HEK293T (cell line): ENCODE results near the gene SIGLEC10.
"Not testable (repeated sequence)": the region's sequence is repeated elsewhere in the genome, so short reads cannot be mapped to it uniquely, and the experiment has no call there.

ENCODE experiments used
- CTCF ChIA-PET: fragments of 350-600 bp; formaldehyde crosslinking; extraction: SDS; loops from one replicate; lab custom pipeline; 2021; ENCODE audit warnings: antibody characterized with exemption, inconsistent platforms; lab: Yijun Ruan, JAX
- POLR2A ChIA-PET: fragments of 350-600 bp; formaldehyde crosslinking; extraction: SDS; loops from one replicate; lab custom pipeline; 2020; ENCODE audit warnings: antibody characterized with exemption, inconsistent platforms; lab: Yijun Ruan, JAX
- DNase-seq: peaks from one replicate; pipeline ENCODE4 v3.0.0; 2012; ENCODE audit warnings: mixed read lengths; ENCODE audit errors: extremely low spot score
- ARNT ChIP-seq: fragments of 450-650 bp; IDR thresholded peaks from 2 replicates; pipeline ENCODE4 v1.6.1; 2017; ENCODE audit warnings: mild to moderate bottlenecking
- BHLHE40 ChIP-seq: fragments of 450-650 bp; IDR thresholded peaks from 2 replicates; pipeline ENCODE4 v1.6.1; 2016; ENCODE audit warnings: mild to moderate bottlenecking, moderate library complexity, borderline replicate concordance
- CTBP1 ChIP-seq: fragments of 450-650 bp; IDR thresholded peaks from 2 replicates; pipeline ENCODE4 v1.6.1; 2016; ENCODE audit warnings: borderline replicate concordance
- ELF4 ChIP-seq: fragments of 450-650 bp; IDR thresholded peaks from 2 replicates; pipeline ENCODE4 v1.6.1; 2017; ENCODE audit warnings: antibody characterized with exemption
- FOXA1 ChIP-seq: fragments of 450-650 bp; IDR thresholded peaks from 2 replicates; pipeline ENCODE4 v1.6.1; 2016; ENCODE audit warnings: mild to moderate bottlenecking
- FOXK2 ChIP-seq: fragments of 450-650 bp; IDR thresholded peaks from 2 replicates; pipeline ENCODE4 v1.6.1; 2016; ENCODE audit warnings: mild to moderate bottlenecking
- FOXM1 ChIP-seq: fragments of 450-650 bp; IDR thresholded peaks from 2 replicates; pipeline ENCODE4 v1.6.1; 2017; ENCODE audit warnings: mild to moderate bottlenecking, borderline replicate concordance
- HDGF ChIP-seq: fragments of 450-650 bp; IDR thresholded peaks from 2 replicates; pipeline ENCODE4 v1.6.1; 2017; ENCODE audit warnings: antibody characterized with exemption, borderline replicate concordance
- L3MBTL2 ChIP-seq: fragments of 450-650 bp; conservative IDR thresholded peaks from 2 replicates; pipeline ENCODE4 v1.6.1; 2016; ENCODE audit warnings: mild to moderate bottlenecking
- LEF1 ChIP-seq: fragments of 450-650 bp; IDR thresholded peaks from 2 replicates; pipeline ENCODE4 v1.6.1; 2017; ENCODE audit warnings: mild to moderate bottlenecking, borderline replicate concordance
- NFRKB ChIP-seq: fragments of 450-650 bp; IDR thresholded peaks from 2 replicates; pipeline ENCODE4 v1.6.1; 2016; ENCODE audit warnings: mild to moderate bottlenecking, moderate library complexity
- PKNOX1 ChIP-seq: fragments of 450-650 bp; IDR thresholded peaks from 2 replicates; pipeline ENCODE4 v1.6.1; 2016
- SP1 ChIP-seq: fragments of 450-650 bp; IDR thresholded peaks from 2 replicates; pipeline ENCODE4 v1.6.1; 2017
- SUZ12 ChIP-seq: fragments of 450-650 bp; IDR thresholded peaks from 2 replicates; pipeline ENCODE4 v1.6.1; 2016; ENCODE audit warnings: mild to moderate bottlenecking
- TARDBP ChIP-seq: fragments of 450-650 bp; IDR thresholded peaks from 2 replicates; pipeline ENCODE4 v1.6.1; 2016
- ZNF384 ChIP-seq: fragments of 450-650 bp; IDR thresholded peaks from 2 replicates; pipeline ENCODE4 v1.6.1; 2016

SIGLEC10 gene

GRCh38 chr19:51450730-51451307 is 33.4 kb upstream of the SIGLEC10 start:
- TF ChIP-seq ARNT (no peak), HDGF (no peak), ZNF384 (no peak), TARDBP (no peak), NFRKB (no peak), L3MBTL2 (no peak), SP1 (no peak), FOXK2 (no peak), LEF1 (no peak), SUZ12 (no peak), FOXM1 (no peak), ELF4 (no peak), CTBP1 (no peak), PKNOX1 (no peak), FOXA1 (no peak), BHLHE40 (no peak)
- POLR2A ChIA-PET = no interaction called here
- no peak for DNase-seq

GRCh38 chr19:51448411-51449016 is 31.1 kb upstream of the SIGLEC10 start:
- ChIA-PET CTCF (no interaction called here), POLR2A (no interaction called here)
- DNase-seq = no peak
- TF ChIP-seq CTBP1 (no peak), TARDBP (no peak), SUZ12 (no peak)

More at GRCh38 chr19:51450730-51451307, 33.4 kb upstream of the SIGLEC10 start:
- CTCF ChIA-PET = no interaction called here

- DNase-seq = no peak
Observed at GRCh38 chr19:51448011-51448410, 30.6 kb upstream of the SIGLEC10 start.

GRCh38 chr19:51447510-51447909 is 30.1 kb upstream of the SIGLEC10 start:
- CTCF ChIA-PET = interaction anchor here (0.6 kb wide), 1 partner anchor 72 kb away, joined by 3 read pairs; no protein-coding TSS in a partner anchor
- DNase-seq, POLR2A ChIA-PET: not testable (repeated sequence)

More at GRCh38 chr19:51448011-51448410, 30.6 kb upstream of the SIGLEC10 start:
- ChIA-PET CTCF (no interaction called here), POLR2A (no interaction called here)
- no peak for TF ChIP-seq HDGF
- no peak for TF ChIP-seq FOXA1
- no peak for TF ChIP-seq NFRKB
- no peak for TF ChIP-seq FOXK2
- no peak for TF ChIP-seq ARNT
- TF ChIP-seq PKNOX1 = no peak
- no peak for TF ChIP-seq ZNF384
- TF ChIP-seq SUZ12 = no peak
- TF ChIP-seq ELF4 = no peak
- TF ChIP-seq L3MBTL2 = no peak
- no peak for TF ChIP-seq LEF1
- no peak for TF ChIP-seq FOXM1
- TF ChIP-seq BHLHE40 = no peak
- TF ChIP-seq TARDBP = no peak
- no peak for TF ChIP-seq CTBP1
- TF ChIP-seq SP1 = no peak

GRCh38 chr19:51441410-51442390 is 24.3 kb upstream of the SIGLEC10 start:
- TF ChIP-seq ZNF384 = no peak
- TF ChIP-seq FOXK2 = no peak
- POLR2A ChIA-PET = no interaction called here
- CTCF ChIA-PET = no interaction called here
- DNase-seq = no peak

- TF ChIP-seq FOXK2 = no peak
- no peak for TF ChIP-seq L3MBTL2
- TF ChIP-seq SUZ12 = no peak
- TF ChIP-seq NFRKB = no peak
- no peak for TF ChIP-seq BHLHE40
- no peak for TF ChIP-seq TARDBP
- no peak for TF ChIP-seq HDGF
- no peak for TF ChIP-seq CTBP1
- TF ChIP-seq ARNT = no peak
- no peak for TF ChIP-seq ZNF384
- TF ChIP-seq SP1 = no peak
- TF ChIP-seq ELF4 = no peak
- no peak for TF ChIP-seq FOXA1
- TF ChIP-seq PKNOX1 = no peak
- no peak for TF ChIP-seq FOXM1
- TF ChIP-seq LEF1 = no peak
- no peak for DNase-seq
- ChIA-PET CTCF (no interaction called here), POLR2A (no interaction called here)
Observed at GRCh38 chr19:51440846-51441409, 23.5 kb upstream of the SIGLEC10 start.
